Calu3 (cell line): Measurements from ENCODE around the gene CMTM5. TPM values are rescaled to one million over a fixed set of nuclear protein-coding genes. Genes with fewer than 3 reads are reported as not detected.

Experiments used
- BruUV-seq: library from RNA; stranded (reverse); fragments of 400-500 nt; replicated peaks from 2 replicates; lab custom pipeline; 2021; lab: Mats Ljungman, UMichigan
- CTCF ChIA-PET: fragments of 300-600 bp; sonication (Branson Sonifier 250); formaldehyde crosslinking; loops from one replicate; lab custom pipeline; 2022; ENCODE audit warnings: antibody characterized with exemption; lab: Charles Lee
- DNase-seq: peaks from one replicate; pipeline ENCODE4 v3.0.0; 2022
- H3K27ac Mint-ChIP-seq: one replicate; pipeline ENCODE4 v1.8.0; 2022; ENCODE audit warnings: mixed read lengths; ENCODE audit not compliant: unreplicated experiment
- H3K27me3 Mint-ChIP-seq: one replicate; pipeline ENCODE4 v1.8.0; 2022; ENCODE audit warnings: mixed read lengths; ENCODE audit not compliant: unreplicated experiment
- H3K36me3 Mint-ChIP-seq: one replicate; pipeline ENCODE4 v1.8.0; 2022; ENCODE audit warnings: mild to moderate bottlenecking, moderate library complexity, mixed read lengths; ENCODE audit not compliant: insufficient read depth, unreplicated experiment
- H3K4me1 Mint-ChIP-seq: one replicate; pipeline ENCODE4 v1.8.0; 2022; ENCODE audit warnings: mild to moderate bottlenecking, low read depth, mixed read lengths; ENCODE audit not compliant: unreplicated experiment
- H3K4me3 Mint-ChIP-seq: one replicate; pipeline ENCODE4 v1.8.0; 2022; ENCODE audit warnings: mild to moderate bottlenecking, low read depth, moderate library complexity, mixed read lengths; ENCODE audit not compliant: unreplicated experiment
- H3K9me3 Mint-ChIP-seq: one replicate; pipeline ENCODE4 v1.8.0; 2022; ENCODE audit warnings: low read depth, mixed read lengths; ENCODE audit not compliant: unreplicated experiment
- CTCF ChIP-seq: fragments of 200-600 bp; IDR thresholded peaks from one replicate; pipeline ENCODE4 v1.8.0; 2022; ENCODE audit warnings: antibody characterized with exemption; ENCODE audit not compliant: unreplicated experiment
- intact Hi-C: fragments of 100-400 bp; cut with micrococcal nuclease; formaldehyde crosslinking; loops from one replicate; pipeline ENCODE4 v1.10.0; 2022; ENCODE audit not compliant: unreplicated experiment
- total RNA-seq: library from RNA; stranded (reverse); gene quantifications from 2 replicates; pipeline ENCODE4 v1.2.3, GENCODE V29; 2022

The CMTM5 gene
- total RNA-seq, 1 experiment from 2014 or later, result not detected

- BruUV-seq, result no TSS peak
- Mint-ChIP-seq H3K4me3 (no peak within 1 kb of the TSS), H3K4me1 (no peaks in the 10 kb centered on the region), H3K9me3 (peaks cover 3% of the 10 kb centered on the region), H3K36me3 (no peaks in the 10 kb centered on the region), H3K27me3 (peaks cover 86% of the 10 kb centered on the region), H3K27ac (no peak within 1 kb of the TSS)
- no peak for TF ChIP-seq CTCF
- DNase-seq, result peak; percentile 11
- intact Hi-C loops, result no loop called here
- CTCF ChIA-PET, result no interaction called here
These were observed 24.1 kb upstream of the CMTM5 start, which contains the start of gene SLC22A17 for GRCh38 chr14:23352506-23353432. Gene SLC22A17, minus strand, starts transcription at chr14:23352887.

- CTCF ChIA-PET, result no interaction called here
- no TSS peak for BruUV-seq
- H3K36me3 Mint-ChIP-seq, result no peaks in the 10 kb centered on the region
These were observed 23.4 kb upstream of the CMTM5 start for GRCh38 chr14:23353433-23353780.

DNA sequence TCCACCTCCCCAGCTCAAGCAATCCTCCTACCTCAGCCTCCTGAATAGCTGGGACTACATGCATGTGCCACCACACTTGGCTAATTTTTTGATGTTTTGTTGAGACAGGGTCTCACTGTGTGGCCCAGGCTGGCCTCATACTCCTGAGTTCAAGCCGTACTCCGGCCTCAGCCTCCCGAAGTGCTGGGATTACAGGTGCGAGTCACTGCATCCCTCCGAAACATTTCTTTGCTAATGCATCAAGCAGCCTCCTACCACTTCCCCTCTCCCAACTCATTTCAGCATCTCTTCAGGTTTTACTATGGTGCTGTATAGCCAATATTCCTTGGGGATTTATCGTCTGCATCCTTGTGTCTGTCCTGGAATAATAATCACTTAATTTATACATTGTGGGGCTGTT lies 21.9 kb upstream of the CMTM5 start:
- H3K4me3 Mint-ChIP-seq, result no peak overlapping the region
- no peak overlapping the region for H3K27ac Mint-ChIP-seq
- H3K36me3 Mint-ChIP-seq, result no peaks in the 10 kb centered on the region
- intact Hi-C loops, result no loop called here
- DNase-seq, result no peak
- CTCF ChIA-PET, result no interaction called here
- peaks cover 82% of the 10 kb centered on the region for H3K27me3 Mint-ChIP-seq
- peaks cover 3% of the 10 kb centered on the region for H3K9me3 Mint-ChIP-seq
- TF ChIP-seq CTCF, result no peak
- H3K4me1 Mint-ChIP-seq, result no peaks in the 10 kb centered on the region
- no TSS peak for BruUV-seq

More at GRCh38 chr14:23353433-23353780, 23.4 kb upstream of the CMTM5 start:
- intact Hi-C loops, result no loop called here
- TF ChIP-seq CTCF, result no peak
- peaks cover 3% of the 10 kb centered on the region for H3K9me3 Mint-ChIP-seq
- peaks cover 85% of the 10 kb centered on the region for H3K27me3 Mint-ChIP-seq
- H3K4me3 Mint-ChIP-seq, result no peak overlapping the region
- H3K27ac Mint-ChIP-seq, result no peak overlapping the region
- H3K4me1 Mint-ChIP-seq, result no peaks in the 10 kb centered on the region
- no peak for DNase-seq

GRCh38 chr14:23355871-23356435 lies 20.9 kb upstream of the CMTM5 start:
- H3K9me3 Mint-ChIP-seq, result peaks cover 3% of the 10 kb centered on the region
- H3K27ac Mint-ChIP-seq, result no peak overlapping the region
- H3K4me3 Mint-ChIP-seq, result no peak overlapping the region
- intact Hi-C loops, result no loop called here
- DNase-seq, result no peak
- no TSS peak for BruUV-seq
- peaks cover 82% of the 10 kb centered on the region for H3K27me3 Mint-ChIP-seq
- H3K4me1 Mint-ChIP-seq, result no peaks in the 10 kb centered on the region
- CTCF ChIA-PET, result no interaction called here
- no peak for TF ChIP-seq CTCF
- H3K36me3 Mint-ChIP-seq, result no peaks in the 10 kb centered on the region
